RCC 7860 (cell line): ENCODE measurements around the gene ZFAND4.
"Not testable (repeated sequence)": the region's sequence is repeated elsewhere in the genome, so short reads cannot be mapped to it uniquely, and the experiment has no call there.

Experiments used
- DNase-seq: peaks from one replicate; pipeline ENCODE4 v3.0.0-alpha.2; 2015; ENCODE audit warnings: low spot score
- FAIRE-seq: peaks from 2 replicates; lab custom pipeline; 2012; peaks lifted over from hg19 to GRCh38; lab: Jason Lieb, UNC

The ZFAND4 gene

DNA sequence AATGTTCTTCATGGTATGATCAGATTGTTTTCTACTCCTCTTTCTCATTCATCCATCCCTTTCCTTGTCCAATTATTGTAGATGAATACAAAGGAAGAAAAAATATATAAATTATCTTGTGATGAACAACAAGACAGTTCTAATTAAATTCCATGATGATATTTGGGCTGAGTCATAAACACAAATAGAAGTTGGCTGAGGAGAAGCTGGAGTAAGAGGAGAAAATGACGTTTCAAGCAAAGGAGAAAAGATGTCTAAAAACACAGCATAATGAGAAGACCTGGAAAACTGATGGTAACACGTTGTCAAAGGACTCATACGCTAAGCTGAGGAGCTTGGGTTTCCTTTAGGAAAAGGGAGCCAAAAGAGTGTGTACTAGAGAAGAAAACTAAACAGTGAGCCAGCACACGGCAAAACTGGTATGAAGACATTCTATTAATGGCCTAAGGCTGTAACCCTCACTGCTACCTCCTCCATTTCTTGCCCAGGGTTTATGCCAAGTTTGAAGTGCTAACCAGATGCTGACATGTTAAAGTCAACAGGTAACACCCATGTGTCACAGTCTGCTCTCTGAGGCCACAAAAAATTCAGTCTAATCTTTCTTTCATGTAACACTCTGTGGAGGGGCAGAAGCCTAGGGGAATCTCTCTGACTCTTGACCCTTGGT lies 26.1 kb downstream of the ZFAND4 start:
- no peak for FAIRE-seq
- no peak for DNase-seq

DNA sequence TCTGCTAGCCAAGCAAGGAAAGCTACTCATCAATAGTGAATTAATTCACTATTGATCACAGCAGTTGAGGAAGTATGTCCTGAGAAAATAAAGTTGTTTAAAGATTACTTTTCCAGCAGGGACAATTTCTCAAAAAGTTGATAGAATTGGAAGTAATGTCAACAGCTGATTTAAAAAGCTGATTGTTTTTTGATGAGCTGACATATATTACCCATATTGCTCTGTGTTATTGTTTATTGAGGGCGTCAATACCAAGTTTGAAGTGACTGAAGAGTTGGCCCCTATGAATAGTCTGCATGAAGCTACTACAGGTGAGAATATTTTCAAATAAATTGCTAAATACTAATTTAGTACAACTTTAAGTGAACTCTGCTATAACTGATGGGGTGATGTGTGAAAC lies 28.0 kb downstream of the ZFAND4 start:
- DNase-seq, result no peak
- no peak for FAIRE-seq

GRCh38 chr10:45640941-45641340 lies 31.6 kb downstream of the ZFAND4 start:
- FAIRE-seq (no peak), DNase-seq (no peak)

DNA sequence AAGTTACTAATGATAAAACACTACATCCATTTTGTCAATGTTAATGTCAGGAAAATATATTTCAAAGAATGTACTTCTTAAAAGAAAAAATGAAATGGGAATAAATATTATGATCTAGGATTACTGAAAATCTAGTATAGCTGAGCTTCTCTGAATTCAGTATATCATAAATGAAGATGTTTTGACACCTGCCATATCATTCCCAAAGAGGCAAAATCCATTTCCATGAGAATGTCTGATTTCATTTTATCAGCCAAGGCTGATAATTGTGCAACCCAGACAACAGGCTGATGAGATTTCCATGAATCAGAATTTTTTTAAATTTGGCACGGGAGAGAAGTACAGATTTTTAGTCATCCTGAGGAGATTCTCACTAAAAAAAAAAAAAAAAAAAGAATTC lies 32.5 kb downstream of the ZFAND4 start:
- DNase-seq (no peak), FAIRE-seq (no peak)

- no peak for FAIRE-seq
- no peak for DNase-seq
Observed at GRCh38 chr10:45627412-45628048, 45.0 kb downstream of the ZFAND4 start.

DNA sequence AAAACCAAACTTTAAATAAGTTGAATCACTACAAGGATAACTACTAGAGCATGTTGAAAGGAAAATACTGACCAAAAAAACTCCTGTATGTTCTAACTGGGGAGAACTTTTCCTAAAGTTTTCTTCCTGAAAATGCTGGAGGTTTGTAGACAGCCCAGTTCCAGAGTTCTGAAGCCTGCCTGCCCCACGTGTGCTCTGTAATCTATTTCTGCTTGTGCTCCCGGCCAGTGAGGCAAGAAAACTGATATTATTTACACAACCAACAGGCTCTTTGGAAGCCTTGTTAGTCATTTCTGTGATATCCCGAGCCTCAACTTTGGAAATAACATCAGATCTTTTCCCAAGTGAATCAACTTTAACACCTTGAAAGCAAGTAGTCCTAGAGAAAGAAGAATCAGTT lies 46.7 kb downstream of the ZFAND4 start:
- no peak for FAIRE-seq
- no peak for DNase-seq

- FAIRE-seq (no peak), DNase-seq (no peak)
Observed at GRCh38 chr10:45624724-45625123, 47.8 kb downstream of the ZFAND4 start.

DNA sequence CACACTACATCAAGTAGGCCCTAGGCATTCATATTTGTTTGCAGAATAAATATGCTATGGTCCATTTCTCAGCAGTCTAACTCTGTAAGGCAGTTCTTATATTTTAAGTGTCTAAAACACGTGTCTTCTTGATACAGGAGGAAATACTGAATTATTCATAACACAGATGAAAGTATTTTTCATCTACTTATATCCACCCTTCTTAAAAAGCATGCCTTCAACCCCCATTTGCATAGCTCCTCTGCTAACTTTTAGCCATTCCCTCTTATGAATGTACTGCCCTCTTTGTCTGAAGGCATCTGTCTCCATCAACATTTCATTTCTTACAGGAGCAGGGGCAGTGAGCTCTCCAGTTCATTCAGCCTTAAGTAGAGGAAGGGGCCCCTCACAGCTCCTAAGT lies 57.7 kb downstream of the ZFAND4 start:
- no peak for DNase-seq
- FAIRE-seq, result no peak

- DNase-seq (no peak), FAIRE-seq (no peak)
Observed at GRCh38 chr10:45612741-45613140, 59.8 kb downstream of the ZFAND4 start.

DNA sequence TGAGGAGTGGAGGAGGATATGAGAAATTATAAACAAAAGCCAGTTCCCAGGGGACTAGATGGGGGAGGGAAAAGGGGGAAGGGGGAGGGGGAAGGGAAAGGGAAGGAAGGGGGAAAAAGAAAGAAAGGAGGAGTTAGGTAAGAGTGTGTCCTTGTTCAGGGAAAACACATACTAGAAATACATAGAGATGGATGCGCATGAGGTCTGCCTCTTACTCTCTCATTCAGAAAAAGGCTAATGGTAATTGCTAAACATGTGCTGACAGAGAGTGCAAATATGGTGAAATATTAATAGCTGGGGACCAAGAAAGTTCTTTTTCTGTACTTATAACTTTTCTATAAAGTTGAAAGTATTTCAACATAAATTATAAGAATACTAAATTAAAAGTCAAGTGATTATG lies 64.5 kb downstream of the ZFAND4 start:
- no peak for DNase-seq
- no peak for FAIRE-seq

DNA sequence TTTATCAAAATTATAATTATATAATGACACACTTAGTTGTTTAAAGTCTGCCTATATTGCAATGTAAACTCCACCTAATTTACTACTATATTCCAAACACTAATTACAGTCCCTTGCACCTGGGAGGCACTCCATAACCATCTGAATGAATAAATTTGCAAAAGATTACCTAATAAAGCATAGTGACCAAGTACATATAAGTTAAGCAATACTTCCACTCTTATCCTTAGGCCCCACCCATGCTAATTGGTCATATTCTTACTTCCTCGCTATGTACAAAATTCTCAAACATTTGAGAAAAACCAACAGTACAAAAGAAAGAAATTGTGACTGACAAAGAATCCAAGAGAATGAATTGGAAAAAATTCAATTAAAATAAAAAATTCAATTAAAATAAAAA lies 65.3 kb downstream of the ZFAND4 start:
- no peak for FAIRE-seq
- no peak for DNase-seq

DNA sequence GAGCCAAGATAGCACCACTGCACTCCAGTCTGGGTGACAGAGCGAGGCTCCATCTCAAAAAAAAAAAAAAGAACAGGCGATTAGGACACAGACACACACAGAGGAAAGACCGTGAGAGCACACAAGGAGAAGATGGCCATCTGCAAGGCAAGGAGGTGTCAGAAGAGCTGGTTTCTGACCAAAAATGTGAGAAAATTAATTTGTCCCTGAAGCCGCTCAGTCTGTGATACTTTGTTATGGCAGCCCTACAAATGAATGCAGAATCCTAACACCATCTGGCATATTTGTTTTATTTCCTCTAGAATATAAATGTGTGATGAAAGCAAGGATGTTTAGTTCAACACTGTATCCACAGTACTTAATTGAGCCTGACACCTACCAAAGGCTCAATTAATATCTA lies 69.7 kb downstream of the ZFAND4 start:
- FAIRE-seq, result no peak
- no peak for DNase-seq

- no peak for FAIRE-seq
- no peak for DNase-seq
Observed at GRCh38 chr10:45602082-45602730, 70.4 kb downstream of the ZFAND4 start.

DNA sequence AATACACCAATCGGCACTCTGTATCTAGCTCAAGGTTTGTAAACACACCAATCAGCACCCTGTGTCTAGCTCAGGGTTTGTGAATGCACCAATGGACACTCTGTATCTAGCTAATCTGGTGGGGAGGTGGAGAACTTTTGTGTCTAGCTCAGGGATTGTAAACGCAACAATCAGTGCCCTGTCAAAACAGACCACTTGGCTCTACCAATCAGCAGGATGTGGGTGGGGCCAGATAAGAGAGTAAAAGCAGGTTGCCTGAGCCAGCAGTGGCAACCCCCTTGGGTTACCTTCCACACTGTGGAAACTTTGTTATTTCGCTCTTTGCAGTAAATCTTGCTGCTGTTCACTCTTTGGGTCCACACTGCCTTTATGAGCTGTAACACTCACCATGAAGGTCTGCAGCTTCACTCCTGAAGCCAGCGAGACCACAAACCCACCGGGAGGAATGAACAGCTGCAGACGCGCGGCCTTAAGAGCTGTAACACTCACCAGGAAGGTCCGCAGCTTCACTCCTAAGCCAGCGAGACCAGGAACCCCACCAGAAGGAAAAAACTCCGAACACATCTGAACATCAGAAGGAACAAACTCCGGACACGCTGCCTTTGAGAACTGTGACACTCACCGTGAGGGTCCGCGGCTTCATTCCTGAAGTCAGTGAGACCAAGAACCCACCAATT lies 71.2 kb downstream of the ZFAND4 start:
- not testable (repeated sequence) for DNase-seq

DNA sequence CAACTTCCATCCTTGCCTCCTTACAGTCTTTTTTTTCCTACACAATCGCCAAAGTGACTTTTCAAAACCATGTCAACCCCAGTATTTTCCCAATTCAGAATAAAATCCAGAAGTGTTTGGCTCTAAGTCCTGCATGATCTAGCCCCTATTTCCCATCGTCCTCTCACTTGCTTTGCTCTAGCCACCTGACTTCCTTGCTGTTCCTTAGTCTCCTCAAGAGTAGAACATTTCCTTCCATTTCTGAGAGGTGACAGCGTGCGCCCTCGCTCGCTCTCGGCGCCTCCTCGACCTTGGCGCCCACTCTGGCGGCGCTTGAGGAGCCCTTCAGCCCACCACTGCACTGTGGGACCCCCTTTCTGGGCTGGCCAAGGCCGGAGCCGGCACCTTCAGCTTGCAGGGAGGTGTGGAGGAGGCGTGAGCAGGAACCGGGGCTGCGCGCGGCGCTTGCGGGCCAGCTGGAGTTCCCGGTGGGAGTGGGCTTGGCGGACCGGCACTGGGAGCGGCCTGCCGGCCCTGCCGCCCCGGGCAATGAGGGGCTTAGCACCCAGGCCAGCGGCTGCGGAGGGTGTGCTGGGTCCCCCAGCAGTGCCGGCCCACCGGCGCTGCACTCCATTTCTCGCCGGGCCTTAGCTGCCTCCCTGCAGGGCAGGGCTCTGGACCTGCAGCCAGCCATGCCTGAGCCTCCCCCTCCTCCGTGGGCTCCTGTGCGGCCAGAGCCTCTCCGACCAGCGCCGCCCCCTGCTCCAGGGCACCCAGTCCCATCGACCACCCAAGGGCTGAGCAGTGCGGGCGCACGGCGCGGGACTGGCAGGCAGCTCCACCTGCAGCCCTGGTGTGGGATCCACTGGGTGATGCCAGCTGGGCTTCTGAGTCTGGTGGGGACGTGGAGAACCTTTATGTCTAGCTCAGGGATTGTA lies 72.0 kb downstream of the ZFAND4 start:
- not testable (repeated sequence) for DNase-seq, FAIRE-seq

More for the DNA sequence above, 71.2 kb downstream of the ZFAND4 start:
- not testable (repeated sequence) for FAIRE-seq

DNA sequence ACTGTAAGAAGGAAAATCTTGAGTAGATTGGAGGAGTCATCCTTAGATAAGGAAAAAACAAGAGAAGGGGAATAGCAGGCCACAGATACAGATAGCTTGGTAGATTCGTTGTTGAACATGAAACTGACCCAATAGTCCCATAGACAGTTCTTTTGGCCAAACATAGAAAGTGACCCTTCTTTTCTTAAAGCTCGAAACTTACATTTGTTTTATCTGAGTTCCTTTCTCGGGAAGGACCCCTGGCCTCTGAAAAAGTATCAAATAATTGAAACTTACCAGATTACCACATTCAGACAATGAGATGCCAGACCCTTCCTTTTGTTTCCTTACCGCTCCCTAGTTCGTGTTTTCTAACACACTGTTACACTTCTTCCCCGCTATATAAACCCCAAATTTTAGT lies 72.9 kb downstream of the ZFAND4 start:
- FAIRE-seq (no peak), DNase-seq (no peak)

DNA sequence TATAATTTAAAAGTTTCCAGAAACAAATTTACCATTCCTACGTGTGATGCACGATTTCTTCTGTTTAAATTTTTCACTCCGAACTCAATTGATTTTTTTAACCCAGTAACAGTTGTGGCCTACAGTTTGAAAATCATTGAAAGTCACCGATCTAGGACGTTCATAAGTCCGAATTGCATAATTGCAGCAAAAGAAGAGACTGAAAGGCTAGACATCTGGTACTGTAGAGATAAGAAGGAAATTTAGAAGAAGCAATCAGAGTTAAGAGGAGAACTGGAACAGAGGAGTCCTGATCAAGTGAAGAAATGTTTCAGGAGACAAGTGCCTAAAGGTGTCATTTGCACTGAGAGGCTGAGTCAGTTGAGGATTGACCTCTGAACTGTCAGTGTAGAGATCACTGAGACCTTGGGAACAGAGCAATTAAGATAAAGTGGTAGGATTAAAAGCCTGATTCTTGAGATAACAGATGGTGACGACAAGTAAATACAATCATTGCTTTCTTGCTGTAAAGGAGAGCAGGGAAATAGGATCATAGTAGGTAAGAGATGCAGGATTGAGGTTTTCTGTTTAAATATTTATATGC lies 73.5 kb downstream of the ZFAND4 start:
- DNase-seq, result no peak
- no peak for FAIRE-seq

DNA sequence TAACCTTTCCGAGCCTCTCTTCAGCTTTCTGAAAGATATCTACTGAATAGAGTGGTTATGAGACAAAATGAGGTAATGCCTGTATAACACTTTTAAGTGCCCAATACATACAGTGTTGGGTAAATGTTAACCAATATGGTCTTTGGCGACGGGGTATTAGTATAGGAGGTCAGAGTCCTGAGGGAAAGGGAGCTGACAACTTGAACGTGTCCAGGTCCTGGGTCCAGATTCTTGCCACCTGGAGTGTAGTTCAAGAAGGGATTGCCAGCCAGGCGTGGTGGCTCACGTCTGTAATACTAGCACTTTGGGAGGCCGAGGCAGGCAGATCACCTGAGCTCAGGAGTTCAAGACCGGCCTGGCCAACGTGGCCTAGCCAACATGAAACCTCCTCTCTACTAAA lies 76.0 kb downstream of the ZFAND4 start:
- no peak for FAIRE-seq
- no peak for DNase-seq

DNA sequence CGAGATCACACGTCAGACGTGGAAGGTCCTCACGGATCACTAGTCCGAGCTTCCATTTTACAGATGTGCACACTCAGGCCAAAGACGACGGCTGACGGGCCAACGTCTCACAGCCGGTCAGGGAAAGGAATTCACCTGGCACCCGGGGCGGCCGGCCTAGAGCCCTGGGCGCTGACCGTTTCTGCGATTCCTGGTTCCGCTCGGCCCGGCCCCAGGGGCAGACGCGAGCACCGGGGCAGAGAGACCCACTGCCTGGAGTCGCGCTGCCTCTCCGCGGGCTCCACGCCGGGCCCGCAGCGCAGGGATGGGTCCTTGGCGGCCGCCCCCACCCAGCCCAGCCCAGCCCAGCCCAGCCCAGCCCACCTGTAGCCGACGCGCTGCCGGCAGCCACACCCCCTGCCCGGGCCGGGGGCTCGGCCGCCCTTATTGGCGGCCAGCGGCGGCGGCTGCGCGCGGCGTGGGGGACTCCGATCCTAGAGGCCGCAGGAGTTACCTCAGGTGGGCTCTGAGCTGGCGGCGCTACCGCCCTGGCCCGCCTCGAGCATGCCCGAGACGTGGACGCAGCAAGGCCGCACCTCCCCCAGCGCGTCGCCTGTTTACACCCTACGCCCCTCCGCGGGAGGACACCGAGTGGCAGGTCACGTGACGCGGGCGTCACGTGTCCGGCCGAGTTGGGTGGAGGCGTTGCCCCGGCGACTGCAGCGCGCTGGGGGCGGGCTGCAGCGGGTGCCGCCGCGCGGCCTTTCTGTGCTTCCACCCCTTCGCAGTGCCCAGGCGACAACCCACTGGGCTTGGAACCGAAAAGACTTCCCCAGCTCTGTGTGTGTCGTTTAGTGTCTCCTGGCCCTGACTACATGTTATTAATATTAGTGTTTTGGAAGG lies 78.1 kb downstream of the ZFAND4 start:
- FAIRE-seq (no peak), DNase-seq (peak; percentile 78)
